Activated effector memory CD4-positive, alpha-beta T cell treated with anti-CD3 and anti-CD28 coated beads, Interleukin-2, amount 50 U/mL, for 16 hours (primary cell): ENCODE results near the gene STON1.
"Not testable (repeated sequence)": the region's sequence is repeated elsewhere in the genome, so short reads cannot be mapped to it uniquely, and the experiment has no call there.

ENCODE experiments used
- DNase-seq: peaks from one replicate; pipeline ENCODE4 v3.0.0-alpha.2; 2020

The STON1 gene

DNA sequence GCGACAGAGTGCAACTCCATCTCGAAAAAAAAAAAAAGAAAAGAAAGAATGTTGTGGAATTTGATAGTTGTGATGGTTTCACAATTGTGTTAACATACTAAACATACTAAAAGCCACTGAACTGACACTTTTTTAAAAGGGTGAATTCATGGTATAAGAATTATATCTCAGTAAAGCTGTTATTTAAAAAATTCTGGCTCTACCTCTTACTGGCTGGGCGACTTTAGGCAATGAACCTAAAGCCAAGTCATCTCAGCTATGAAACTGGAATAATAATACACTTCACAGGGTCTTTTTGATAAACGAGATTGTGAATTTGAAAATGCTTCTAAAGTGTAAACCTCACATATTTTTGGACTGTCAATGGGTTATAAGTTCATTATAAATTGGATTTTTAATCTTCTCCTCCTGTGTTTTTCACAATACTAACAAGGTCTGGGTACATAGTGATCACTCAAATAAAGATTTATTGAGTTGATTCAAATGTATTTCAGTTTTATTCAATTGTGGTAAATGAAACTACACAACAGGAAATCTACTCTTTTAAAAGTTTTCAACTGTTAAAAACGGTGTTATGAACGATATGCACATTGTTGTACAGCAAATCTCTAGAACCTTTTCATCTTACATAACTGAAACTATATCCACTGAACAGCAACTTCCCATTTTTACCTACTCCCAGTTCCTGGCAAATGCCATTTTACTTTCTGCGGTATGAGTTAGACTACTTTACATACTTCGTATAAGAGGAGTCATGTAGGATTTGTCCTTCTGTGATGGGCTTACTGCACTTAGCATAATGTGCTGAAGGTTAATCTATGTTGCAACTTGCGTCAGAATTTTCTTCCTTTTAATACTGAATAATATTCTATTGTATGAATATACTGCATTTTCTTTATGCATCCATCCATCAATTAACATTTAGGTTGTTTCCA lies 44.7 kb downstream of the STON1 start:
- DNase-seq: no peak

DNA sequence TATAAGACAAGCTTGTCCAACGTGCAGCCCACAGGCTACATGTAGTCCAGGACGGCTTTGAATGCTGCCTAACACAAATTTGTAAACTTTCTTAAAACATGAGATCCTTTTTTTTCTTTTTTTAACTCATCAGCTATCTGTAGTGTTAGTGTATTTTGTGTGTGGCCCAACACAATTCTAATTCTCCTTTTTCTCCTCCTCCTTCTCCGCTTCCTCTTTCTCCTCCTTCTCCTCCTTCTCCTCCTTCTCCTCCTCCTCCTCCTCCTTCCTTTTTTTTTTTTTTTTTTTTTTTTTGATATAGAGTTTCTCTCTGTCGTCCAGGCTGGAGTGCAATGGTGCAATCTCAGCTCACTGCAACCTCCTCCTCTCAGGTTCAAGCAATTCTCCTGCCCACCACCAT lies 48.4 kb downstream of the STON1 start:
- no peak for DNase-seq

DNA sequence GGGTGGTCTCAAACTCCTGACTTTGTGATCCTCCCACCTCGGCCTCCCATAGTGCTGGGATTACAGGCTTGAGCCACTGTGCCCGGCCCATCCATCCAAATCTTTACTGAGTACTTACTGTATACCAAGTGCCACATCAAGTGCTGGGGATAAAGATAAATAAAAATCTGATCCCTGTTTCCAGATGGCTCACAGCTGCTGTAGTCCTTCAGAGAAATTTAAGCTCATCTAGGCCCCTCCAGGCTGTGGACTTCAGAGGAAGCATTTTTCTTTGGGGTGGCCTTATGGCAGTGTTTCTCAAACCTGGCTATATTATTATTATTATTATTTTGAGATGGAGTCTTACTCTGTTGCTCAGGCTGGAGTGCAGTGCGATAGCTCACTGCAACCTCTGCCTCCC lies 54.0 kb downstream of the STON1 start:
- DNase-seq: no peak

DNA sequence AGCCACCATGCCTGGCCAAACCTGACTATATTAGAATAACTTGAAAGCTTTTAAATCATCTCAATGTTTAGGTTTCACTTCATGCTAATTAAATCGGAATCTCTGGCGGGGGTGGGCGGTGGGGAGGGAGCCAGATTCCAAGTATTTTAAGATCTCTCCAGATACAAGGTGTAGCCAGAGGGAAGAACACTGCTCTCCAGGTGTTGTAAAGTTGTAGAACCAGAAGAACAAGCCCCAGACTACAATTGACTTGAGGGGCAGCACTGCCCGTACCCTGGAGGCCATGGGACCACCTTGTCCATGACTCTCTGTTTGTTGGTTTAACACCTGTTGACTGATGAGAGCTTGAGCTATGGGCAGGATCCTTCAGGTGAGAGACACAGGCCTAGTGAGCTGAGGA lies 54.6 kb downstream of the STON1 start:
- no peak for DNase-seq

DNA sequence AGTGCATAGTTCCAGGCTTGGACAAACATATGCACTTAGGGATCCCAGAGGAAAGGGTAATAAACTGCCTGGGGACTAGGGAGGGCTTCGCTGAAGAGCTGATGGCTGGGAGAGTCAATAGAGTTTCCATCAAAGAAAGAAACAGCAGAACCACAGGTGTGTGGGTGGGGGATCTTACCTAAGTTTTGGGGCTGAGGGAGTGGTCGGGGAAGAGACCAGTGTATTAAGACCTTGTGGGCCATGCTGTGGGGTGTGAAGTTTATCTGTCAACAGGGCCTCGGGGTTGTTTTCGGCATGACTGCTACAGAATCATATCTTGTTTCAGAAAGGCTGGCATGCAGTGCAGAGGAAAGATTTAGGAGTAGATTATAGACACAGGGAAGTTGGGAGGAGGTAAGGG lies 56.5 kb downstream of the STON1 start:
- no peak for DNase-seq

DNA sequence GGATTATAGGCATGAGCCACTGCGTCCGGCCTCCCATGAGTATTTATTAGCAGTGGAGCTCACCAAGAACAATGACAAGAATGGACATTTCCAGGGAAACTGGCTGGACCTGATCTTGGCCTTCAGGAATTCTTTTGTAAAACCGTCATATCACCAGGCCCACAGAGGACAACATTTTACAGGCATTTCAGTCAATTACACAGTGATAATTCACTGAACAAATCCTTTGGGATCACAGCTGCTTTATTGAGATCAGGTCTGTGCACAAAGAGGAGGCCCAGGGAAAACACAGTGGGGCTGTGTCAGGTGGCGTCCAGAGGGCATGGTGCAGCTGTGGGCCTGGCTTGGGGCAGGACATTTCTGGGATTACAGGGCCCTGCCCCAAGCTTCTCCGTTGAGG lies 57.6 kb downstream of the STON1 start:
- no peak for DNase-seq

DNA sequence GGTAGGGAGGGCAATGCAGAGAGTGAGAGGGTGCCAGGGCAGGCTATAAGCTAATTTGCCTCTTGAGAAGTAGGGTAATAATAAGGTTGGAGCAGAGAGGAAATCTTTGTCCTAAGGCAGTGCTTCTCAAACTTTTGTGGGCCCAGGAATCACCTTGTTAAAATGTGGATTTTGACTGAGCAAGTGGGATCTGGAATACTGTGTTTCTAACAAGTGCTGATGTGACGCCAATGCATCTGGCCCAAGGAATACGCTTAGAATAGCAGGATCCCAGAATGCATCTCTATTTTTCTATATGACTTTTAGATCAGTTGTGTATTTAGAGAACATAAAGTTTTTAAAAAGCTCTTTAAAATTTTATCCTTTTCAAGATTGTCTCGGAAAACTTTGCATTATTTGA lies 58.0 kb downstream of the STON1 start:
- DNase-seq: no peak

DNA sequence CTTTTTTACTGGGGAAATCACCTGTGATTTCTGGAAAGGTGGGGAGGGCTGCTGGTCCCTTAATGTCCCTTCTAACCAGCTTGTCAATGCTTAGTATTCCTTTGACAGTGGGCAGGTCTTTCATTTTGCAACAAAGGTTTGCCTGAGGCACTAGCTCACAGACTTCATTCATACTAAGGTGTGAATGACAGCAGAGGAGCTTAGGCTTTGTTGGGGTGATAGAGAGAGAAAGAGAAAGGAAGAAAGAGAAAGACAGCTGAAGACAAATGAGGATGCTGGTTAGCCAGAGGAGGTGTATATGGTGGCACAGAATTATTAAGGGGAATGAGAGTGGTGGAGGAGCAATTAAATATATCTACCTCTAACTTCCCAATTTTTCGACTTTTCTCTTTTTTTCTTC lies 58.8 kb downstream of the STON1 start:
- DNase-seq: no peak

DNA sequence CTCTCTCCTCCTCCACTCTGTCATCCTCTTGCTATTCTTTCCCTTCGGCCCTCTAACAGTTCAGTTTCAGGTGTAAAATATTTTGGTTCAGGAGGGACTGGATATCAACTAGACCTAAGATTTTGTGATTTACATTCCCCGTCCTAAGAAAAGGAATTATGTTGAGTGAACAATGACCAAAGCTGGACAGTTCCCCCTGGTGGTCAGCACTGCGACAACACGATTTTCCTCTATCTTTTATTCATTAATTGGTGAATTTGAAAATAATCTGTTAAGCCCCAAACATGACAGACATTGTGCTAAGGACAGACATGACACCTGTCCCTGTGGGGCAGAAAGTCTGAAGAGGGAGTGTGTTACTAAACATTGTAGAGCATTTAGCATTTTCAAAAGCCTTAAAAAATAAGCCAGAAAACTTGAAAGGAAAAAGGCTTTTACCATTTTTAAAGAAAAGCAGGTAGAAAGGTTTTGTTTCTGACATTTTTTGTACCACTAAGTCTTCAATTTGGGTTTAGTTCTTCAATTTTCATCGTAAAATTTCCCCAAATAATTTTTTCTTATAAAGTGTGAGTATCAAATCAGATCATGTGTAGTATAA lies 59.3 kb downstream of the STON1 start:
- no peak for DNase-seq

DNA sequence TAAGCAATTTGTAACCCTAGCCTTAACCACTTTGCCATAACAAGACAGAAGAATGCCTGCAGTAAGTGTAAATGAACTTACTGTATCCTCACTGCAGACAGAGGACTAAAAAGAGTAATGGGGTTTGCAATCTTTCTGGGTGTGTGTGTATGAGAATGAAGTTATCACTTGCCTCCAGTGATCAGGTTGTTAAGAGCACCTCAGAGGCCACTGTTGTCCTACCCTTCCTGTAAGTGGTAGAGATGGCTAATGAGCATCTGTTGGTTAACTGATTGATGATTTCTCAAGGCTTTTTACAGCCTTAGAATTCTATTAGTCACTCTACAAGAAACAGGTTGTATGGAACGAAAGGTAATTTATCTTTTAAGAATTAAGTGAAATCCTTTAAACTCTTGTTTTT lies 60.1 kb downstream of the STON1 start:
- DNase-seq: no peak

DNA sequence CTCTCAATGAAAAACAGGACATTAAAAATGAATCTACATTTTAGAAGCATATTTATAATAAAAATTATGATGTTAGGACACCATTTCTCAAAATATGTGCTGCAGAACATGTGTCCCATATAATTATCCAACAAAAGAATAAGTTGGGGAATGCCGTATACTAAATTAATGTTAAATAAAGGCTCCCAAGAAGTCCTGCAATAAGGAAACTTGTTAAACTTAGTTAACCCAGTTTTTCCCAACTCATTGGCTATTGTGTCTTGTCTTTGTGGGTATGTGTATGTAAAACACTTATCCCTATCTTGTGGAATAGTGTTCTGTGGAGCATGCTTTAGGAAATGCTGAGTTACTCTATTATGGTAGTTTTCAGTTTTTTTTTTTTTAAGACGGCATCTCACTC lies 62.1 kb downstream of the STON1 start:
- no peak for DNase-seq

DNA sequence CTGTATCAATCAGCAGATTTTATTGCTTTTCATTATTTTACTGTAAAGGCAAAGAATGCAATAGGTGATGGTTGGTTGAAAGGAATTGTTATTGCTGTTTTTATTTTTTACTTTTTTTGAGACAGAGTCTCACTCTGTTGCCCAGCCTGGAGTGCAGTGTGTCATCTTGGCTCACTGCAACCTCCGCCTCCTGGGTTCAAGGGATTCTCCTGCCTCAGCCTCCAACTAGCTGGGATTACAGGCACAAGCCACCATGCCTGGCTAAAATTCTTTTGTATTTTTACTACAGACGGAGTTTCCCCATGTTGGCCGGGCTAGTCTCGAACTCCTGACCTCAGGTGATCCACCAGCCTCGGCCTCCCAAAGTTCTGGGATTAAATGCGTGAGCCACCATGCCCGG lies 66.8 kb downstream of the STON1 start:
- DNase-seq: not testable (repeated sequence)

DNA sequence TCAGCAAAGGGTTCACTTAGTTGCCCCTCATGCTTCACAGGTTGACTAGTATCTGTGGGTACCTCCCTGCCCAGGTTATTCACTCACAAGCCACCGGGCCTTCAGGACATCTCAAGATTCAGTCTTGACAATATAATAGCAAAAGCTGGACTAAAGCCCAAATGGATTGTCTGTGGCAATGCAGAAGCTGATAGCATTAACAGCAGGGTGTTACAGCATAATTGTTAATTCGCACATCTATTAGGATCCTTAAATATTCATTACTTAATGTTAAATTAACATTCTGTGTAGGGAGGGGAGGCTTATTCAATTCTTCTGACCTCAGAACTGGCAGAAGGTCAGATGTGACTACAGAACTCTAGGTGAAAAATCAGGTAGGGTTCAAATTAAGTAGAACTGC lies 67.5 kb downstream of the STON1 start:
- DNase-seq: no peak

DNA sequence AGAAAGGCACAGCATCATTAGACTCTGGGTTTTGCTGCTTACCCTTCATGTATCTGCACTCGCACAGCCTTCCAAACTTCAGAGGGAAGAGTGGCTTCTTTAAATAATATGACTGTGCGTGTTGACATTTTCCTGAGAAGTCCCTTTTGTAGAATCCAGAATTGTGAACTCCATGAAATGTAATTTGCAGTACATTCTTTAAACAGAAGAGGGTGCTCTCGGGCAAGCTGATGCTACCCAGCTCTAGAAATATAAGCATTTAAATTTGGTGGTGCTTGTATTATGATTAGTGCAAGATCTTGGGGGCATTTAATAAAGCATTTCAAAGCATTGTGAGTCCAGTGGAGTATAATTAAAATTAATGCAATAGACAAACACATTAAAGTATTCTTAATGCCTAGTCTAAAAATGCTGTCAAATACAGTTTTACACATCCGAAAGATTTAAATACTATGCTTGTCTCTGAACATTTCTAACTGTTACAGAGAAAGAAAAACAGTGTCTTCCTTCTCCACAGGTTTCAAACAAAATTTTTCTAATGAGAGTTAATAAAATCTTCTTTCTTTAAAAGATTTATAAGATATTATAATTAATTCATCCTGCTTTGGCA lies 70.4 kb downstream of the STON1 start:
- no peak for DNase-seq

DNA sequence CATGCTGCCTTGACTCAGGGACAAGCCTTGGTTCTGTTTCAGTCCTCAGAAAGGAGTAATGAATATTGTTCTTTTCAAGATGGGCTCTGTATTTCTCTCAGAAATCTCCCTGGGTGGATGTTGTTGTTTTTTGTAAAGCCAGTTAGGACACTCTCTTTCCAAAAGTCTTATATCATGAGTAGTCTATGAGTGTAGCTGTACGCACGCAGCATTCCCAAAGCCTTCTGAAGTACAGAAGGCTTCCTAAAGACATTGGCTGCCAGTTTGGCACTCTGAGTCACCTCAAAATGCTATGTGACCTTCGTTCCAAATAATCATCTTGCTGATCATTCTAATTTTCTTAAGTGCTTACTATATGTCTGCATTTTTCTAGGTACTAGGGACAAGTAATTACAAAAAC lies 71.0 kb downstream of the STON1 start:
- DNase-seq: no peak

DNA sequence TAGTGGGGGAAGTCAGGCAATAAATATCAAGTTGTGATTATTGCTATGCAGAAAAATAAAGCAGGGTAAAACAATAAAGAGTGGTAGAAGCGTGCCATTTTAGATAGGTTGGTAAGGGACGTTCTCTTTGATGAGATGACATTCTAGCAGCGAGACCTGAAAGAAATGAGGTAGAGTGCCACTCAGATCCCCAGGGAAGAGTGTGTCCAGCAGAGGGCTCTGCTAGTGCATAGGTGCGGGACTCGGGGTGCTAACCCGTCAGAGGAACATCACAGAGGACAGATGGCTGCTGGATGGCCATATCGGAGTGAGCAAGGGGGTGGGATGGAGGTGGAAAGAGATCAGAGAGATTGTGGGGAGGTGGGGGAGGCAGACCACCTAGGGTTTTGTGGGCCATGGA lies 71.4 kb downstream of the STON1 start:
- no peak for DNase-seq

DNA sequence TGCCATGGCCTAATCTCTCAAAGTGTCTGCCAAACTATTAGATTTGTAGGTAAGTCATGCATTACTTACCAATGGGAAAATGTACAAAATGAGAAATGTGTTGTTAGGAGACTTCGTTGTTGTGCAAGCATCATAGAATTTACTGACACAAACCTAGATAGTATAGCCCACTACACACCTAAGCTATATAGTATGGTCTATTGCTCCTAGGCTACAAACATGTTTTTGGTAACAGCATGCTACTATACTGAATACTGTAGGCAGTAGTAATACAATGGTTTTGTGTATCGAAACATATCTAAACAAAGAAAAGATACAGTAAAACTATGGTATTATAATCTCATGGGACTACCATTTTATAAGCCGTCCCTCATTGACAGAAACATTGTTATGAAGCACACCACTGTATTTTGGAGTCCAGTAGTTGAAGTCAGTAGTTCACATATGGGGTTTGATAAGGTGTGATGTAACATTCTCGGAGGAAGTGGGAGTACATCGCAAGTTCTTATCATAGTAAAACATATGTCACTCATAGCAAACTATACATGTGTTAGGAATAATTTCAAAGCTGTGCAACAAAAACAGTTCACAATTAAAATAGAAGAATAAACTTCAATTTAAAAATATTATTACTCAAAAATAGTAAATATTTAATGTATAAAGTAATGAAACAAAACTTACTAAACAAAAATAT lies 75.7 kb downstream of the STON1 start:
- no peak for DNase-seq

DNA sequence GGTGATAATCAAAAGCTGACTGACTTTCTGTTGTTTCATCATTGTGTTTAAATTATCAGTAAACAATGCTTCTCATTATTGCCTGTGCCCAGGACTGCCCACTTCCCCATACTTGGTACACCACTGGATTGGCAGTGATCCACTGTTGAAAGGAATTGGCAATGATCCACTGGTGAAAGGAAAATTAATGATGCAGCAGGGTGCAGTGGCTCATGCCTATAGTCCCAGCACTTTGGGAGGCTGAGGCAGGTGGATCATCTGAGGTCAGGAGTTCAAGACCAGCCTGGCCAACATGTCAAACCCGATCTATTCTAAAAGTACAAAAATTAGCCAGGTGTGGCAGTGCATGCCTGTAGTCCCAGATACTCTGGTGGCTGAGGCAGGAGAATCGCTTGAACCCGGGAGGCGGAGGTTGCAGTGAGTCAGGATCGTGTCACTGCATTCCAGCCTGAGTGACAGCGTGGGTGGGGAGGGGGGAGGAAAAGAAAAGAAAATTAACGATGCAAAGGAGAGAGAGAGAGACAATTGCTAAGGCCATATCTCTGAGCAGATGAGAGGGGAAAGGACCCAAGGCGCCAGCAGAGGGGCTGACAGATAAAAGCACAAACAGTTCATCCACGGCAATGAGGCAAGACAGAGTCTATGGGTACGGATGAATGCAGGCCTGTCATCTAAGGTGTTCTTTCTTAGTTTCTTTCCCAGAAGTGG lies 77.5 kb downstream of the STON1 start:
- no peak for DNase-seq

DNA sequence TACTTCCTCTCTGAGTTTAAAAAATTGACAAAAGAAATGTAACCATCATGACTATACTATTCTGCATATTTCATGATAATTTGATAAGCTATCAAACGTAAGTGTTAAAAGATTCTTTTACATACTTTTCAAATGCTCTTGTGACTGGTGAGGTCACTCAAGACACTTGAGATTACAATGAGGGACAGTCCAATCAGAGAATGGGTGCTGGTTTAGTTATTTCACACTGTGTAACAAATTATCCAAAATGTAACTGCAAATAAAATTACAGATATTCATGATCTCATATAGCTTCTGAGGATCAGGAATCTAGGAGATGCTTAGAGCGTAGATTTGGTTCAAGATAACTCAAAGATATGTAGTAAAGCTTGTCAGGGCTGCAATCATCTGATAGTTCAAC lies 83.3 kb downstream of the STON1 start:
- DNase-seq: no peak

DNA sequence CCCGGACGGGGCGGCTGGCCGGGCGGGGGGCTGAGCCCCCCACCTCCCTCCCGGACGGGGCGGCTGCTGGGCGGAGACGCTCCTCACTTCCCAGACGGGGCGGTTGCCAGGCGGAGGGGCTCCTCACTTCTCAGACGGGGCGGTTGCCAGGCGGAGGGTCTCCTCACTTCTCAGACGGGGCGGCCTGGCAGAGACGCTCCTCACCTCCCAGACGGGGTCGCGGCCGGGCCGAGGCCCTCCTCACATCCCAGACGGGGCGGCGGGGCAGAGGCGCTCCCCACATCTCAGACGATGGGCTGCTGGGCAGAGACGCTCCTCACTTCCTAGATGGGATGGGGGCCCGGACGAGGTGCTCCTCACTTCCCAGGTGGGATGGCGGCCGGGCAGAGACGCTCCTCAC lies 84.6 kb downstream of the STON1 start:
- not testable (repeated sequence) for DNase-seq

DNA sequence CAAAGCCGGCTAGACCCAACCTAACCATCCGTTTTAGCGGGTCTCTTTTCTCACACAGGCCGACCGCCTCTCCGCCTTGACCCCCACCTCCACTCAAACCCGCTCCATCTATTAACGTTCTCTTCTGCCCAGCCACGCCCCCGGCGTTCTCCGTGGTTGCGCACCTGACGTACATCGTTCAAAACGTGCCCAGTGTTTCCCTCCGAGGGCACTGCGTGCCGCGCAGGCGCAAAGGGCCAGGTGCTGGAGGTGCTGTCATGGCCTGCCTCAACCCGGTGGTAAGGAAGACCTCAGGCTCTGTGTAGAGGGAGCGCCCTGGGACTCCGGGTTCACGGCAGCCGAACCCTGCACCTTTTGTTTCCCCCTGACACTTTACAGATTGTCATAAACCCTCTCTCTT lies 87.7 kb downstream of the STON1 start, which contains the start of gene GTF2A1L:
Gene GTF2A1L, plus strand, starts transcription at position 239 of the 400 bp plus-strand sequence. Its CDS starts 19 bp downstream, at position 258.
- DNase-seq: no peak

DNA sequence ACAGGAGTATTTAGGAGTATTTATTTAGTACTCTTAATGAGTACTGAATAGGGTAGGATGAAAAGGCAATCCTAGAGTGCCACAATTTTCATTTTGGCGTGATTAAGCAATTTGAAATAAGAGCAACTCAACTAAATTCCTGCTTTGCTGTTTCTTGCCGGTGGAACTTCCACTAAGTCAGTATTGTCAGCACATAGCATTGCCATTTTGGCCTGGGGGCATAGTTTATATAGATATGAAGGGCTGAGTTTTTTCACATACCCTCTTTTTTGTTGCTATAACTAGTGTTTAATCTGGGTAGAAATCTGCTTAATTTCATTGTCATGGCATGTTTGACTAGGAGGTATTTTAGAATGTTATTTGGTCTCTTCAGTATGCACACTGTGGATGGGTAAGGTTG lies 89.6 kb downstream of the STON1 start:
- no peak for DNase-seq

DNA sequence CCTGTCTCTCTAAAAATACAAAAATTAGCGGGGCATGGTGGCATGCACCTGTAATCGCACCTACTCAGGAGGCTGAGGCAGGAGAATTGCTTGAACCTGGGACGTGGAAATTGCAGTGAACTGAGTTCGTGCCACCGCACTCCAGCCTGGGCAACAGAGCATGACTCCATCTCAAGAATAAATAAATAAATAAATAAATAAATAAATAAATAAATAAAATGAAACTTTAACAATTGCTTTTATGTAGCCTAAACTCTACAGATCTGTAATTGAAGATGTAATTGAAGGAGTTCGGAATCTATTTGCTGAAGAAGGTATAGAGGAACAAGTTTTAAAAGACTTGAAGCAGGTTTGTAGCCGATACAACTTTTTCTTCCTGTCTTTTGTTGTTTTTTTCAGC lies 90.7 kb downstream of the STON1 start:
- no peak for DNase-seq
